Astrocyte of the cerebellum (primary cell): ENCODE measurements around the gene ATXN7L3.

Source experiments
- DNase-seq: peaks from one replicate; pipeline ENCODE4 v3.0.0-alpha.2; 2011; ENCODE audit warnings: low read depth
- H3K4me3 ChIP-seq: 2 replicates; pipeline ENCODE4 v1.5.1; 2011; ENCODE audit warnings: mild to moderate bottlenecking, low read depth, low read length, moderate library complexity
- CTCF ChIP-seq: IDR thresholded peaks from 2 replicates; pipeline ENCODE4 v1.5.1; 2012; ENCODE audit warnings: low read length, low read depth, moderate library complexity, mild to moderate bottlenecking; ENCODE audit errors: missing control alignments
- in situ Hi-C: cut with HindIII; loops from 2 replicates; pipeline ENCODE4 v1.10.0; 2017; ENCODE audit warnings: low sequenced_read_pairs

Gene ATXN7L3

GRCh38 chr17:44235583-44235936, 35.9 kb upstream of the ATXN7L3 start:
- TF ChIP-seq CTCF, result no peak
- in situ Hi-C loops, result no loop called here
- no peak for DNase-seq
- no peak overlapping the region for H3K4me3 ChIP-seq

GRCh38 chr17:44233582-44233981, 33.9 kb upstream of the ATXN7L3 start:
- TF ChIP-seq CTCF, result no peak

GRCh38 chr17:44232061-44232460, 32.4 kb upstream of the ATXN7L3 start:
- in situ Hi-C loops, result no loop called here
- DNase-seq, result no peak
- no peak overlapping the region for H3K4me3 ChIP-seq
- TF ChIP-seq CTCF, result no peak

More at GRCh38 chr17:44233582-44233981, 33.9 kb upstream of the ATXN7L3 start:
- no peak overlapping the region for H3K4me3 ChIP-seq
- no peak for DNase-seq
- in situ Hi-C loops, result no loop called here

- TF ChIP-seq CTCF, result no peak
- H3K4me3 ChIP-seq, result no peak overlapping the region
- in situ Hi-C loops, result no loop called here
- DNase-seq, result no peak
These were observed 30.5 kb upstream of the ATXN7L3 start for GRCh38 chr17:44230140-44230539.

GRCh38 chr17:44229090-44229489, 29.4 kb upstream of the ATXN7L3 start:
- no peak for DNase-seq
- TF ChIP-seq CTCF, result no peak
- no peak overlapping the region for H3K4me3 ChIP-seq
- in situ Hi-C loops, result no loop called here

- TF ChIP-seq CTCF, result no peak
- DNase-seq, result peak; percentile 65
- no peak overlapping the region for H3K4me3 ChIP-seq
- in situ Hi-C loops, result no loop called here
These were observed 23.9 kb upstream of the ATXN7L3 start for GRCh38 chr17:44223541-44224071.

GRCh38 chr17:44222112-44222869, 22.6 kb upstream of the ATXN7L3 start:
- peak; percentile 22 for TF ChIP-seq CTCF
- H3K4me3 ChIP-seq, result peak overlapping the region; percentile 91
- in situ Hi-C loops, result no loop called here
- DNase-seq, result peak; percentile 31
